GM19043 (cell line): Measurements from ENCODE around the gene DCP1B.
"Not testable (repeated sequence)": the region's sequence is repeated elsewhere in the genome, so short reads cannot be mapped to it uniquely, and the experiment has no call there.

Source experiments
- ATAC-seq: cut with Tn5 transposase; IDR thresholded peaks from one replicate; pipeline ENCODE4 v1.9.1; 2021; ENCODE audit warnings: low read depth; ENCODE audit not compliant: unreplicated experiment

The DCP1B gene

GRCh38 chr12:1978078-1978862 lies 26.0 kb downstream of the DCP1B start:
- ATAC-seq = no peak

- no peak for ATAC-seq
Observed at GRCh38 chr12:1977588-1977987, 26.7 kb downstream of the DCP1B start.

- ATAC-seq = no peak
Observed at GRCh38 chr12:1977109-1977508, 27.1 kb downstream of the DCP1B start.

- no peak for ATAC-seq
Observed at GRCh38 chr12:1974812-1975211, 29.4 kb downstream of the DCP1B start.

- ATAC-seq = no peak
Observed at GRCh38 chr12:1972856-1973317, 31.4 kb downstream of the DCP1B start.

- no peak for ATAC-seq
Observed at GRCh38 chr12:1972260-1972659, 32.0 kb downstream of the DCP1B start.

GRCh38 chr12:1970331-1970900 lies 33.8 kb downstream of the DCP1B start:
- ATAC-seq = no peak

GRCh38 chr12:1966561-1967226 lies 37.6 kb downstream of the DCP1B start:
- ATAC-seq = no peak

GRCh38 chr12:1965916-1966315 lies 38.3 kb downstream of the DCP1B start:
- no peak for ATAC-seq

GRCh38 chr12:1962051-1963020 lies 41.9 kb downstream of the DCP1B start:
- no peak for ATAC-seq

- no peak for ATAC-seq
Observed at GRCh38 chr12:1956716-1957115, 47.5 kb downstream of the DCP1B start.

GRCh38 chr12:1949771-1950470 lies 54.3 kb downstream of the DCP1B start:
- no peak for ATAC-seq

- no peak for ATAC-seq
Observed at GRCh38 chr12:1948883-1949282, 55.4 kb downstream of the DCP1B start.

- ATAC-seq = no peak
Observed at GRCh38 chr12:1947081-1947480, 57.2 kb downstream of the DCP1B start.

- ATAC-seq = no peak
Observed at GRCh38 chr12:1946296-1946695, 58.0 kb downstream of the DCP1B start.

GRCh38 chr12:1945502-1945901 lies 58.8 kb downstream of the DCP1B start:
- not testable (repeated sequence) for ATAC-seq

GRCh38 chr12:1939801-1940607 lies 64.3 kb downstream of the DCP1B start:
- no peak for ATAC-seq

GRCh38 chr12:1939331-1939730 lies 64.9 kb downstream of the DCP1B start:
- ATAC-seq = no peak
